Measurements from ENCODE around the gene CDK14.

Gene CDK14

GRCh38 chr7:91082038-91082437, 485.9 kb downstream of the CDK14 start:
- H3K27me3 Mint-ChIP-seq: no peaks in the 10 kb centered on the region
- no peak overlapping the region for H3K4me3 Mint-ChIP-seq
- no peak overlapping the region for H3K27ac Mint-ChIP-seq
- no peaks in the 10 kb centered on the region for H3K9me3 Mint-ChIP-seq
- H3K4me1 Mint-ChIP-seq: peaks cover 38% of the 10 kb centered on the region
- H3K36me3 Mint-ChIP-seq: no peaks in the 10 kb centered on the region

DNA sequence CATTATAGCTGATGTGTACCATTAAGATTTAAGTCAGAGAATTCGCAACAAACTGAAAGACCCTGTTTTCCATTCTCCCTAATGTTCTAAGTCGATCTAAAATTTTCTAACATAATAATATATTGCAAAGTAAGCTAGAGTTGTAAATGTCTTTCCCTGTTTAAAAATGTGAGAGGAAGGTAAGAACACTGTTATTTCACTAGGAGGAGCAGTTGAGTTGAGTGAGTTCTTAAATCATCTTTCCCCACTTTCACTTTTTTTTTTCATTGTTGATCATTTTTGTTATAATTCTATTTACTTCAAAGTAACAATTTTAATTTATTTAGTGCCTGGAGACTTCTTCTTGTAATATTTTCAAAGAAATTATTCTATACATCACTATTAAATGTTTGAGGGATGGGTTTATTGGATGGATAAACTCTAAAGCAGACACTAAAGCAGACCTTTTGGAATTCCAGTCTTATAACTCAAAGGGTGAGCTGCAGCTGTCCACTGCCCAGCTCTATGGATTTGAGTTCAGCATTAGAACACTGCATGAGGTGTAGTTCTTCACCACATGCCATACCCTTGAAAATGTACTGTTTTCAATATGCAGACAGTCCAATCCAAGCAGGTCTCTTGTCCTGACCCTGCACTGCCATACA, 486.9 kb downstream of the CDK14 start:
- peak overlapping the region; percentile 28 for H3K4me3 Mint-ChIP-seq
- H3K27ac Mint-ChIP-seq: no peak overlapping the region
- H3K9me3 Mint-ChIP-seq: no peaks in the 10 kb centered on the region
- H3K27me3 Mint-ChIP-seq: no peaks in the 10 kb centered on the region
- peaks cover 38% of the 10 kb centered on the region for H3K4me1 Mint-ChIP-seq
- H3K36me3 Mint-ChIP-seq: no peaks in the 10 kb centered on the region

DNA sequence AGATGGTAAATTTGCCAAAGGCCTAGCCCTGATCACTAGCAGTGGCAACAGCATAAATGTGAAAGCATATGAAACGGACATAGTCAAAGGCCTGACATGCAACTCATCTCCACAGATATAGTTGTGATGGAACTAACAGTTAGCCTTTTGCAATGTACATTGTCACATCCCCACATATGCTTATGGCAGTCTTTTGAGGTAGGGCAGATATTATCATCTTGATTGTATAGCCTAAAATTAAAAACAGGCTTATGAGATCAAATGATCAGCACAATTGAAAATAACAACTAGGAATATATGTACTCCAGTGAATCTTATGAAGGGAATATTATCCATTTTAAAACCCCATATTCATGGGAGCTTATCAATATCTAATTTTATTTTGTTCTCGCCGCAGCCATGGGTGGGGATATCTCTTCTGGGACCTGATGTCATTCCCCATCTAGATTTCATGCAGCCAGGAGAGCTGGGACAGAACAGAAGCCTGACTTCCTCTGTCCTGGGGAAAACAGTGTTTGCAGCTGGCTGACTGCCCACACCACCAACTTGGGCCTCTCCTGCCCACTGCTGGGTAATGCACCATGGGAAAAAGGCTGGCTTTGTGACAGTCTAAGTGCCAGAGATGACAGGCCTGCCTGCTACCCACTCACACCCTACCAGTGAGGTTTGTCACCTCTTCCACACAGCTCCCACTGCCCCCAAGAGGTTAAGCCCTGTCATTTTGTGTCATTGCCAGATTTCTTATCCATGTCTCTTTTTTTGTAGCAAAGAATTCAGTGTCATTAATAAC, 487.9 kb downstream of the CDK14 start:
- Mint-ChIP-seq H3K4me1 (peaks cover 38% of the 10 kb centered on the region), H3K27ac (no peak overlapping the region), H3K27me3 (no peaks in the 10 kb centered on the region), H3K9me3 (no peaks in the 10 kb centered on the region), H3K36me3 (no peaks in the 10 kb centered on the region), H3K4me3 (no peak overlapping the region)

GRCh38 chr7:91085175-91085574, 489.1 kb downstream of the CDK14 start:
- H3K27me3 Mint-ChIP-seq: no peaks in the 10 kb centered on the region
- no peaks in the 10 kb centered on the region for H3K36me3 Mint-ChIP-seq
- no peaks in the 10 kb centered on the region for H3K9me3 Mint-ChIP-seq
- peak overlapping the region; percentile 18 for H3K27ac Mint-ChIP-seq
- H3K4me3 Mint-ChIP-seq: no peak overlapping the region
- H3K4me1 Mint-ChIP-seq: peaks cover 42% of the 10 kb centered on the region

DNA sequence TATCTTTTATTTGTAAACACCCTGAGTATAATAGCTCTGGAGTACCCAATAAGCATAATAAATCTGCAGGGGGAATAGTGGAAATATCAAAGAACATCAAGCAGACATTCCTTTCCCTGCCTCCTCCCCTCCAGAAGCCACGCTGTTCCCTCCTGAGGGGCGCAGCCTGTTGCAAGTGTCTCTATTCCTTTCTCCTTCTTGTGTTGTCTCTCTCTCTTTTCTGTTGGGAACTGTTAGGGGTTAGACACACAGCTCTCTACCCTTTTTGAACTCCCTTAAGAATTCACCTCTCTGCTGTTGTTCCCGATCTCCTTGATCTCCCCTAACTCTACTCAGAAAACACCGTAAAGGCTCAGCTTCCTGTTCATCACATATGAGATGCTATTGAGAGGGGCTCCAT, 490.1 kb downstream of the CDK14 start:
- H3K27ac Mint-ChIP-seq: peak overlapping the region; percentile 75
- no peaks in the 10 kb centered on the region for H3K27me3 Mint-ChIP-seq
- H3K4me3 Mint-ChIP-seq: no peak overlapping the region
- H3K9me3 Mint-ChIP-seq: no peaks in the 10 kb centered on the region
- H3K36me3 Mint-ChIP-seq: no peaks in the 10 kb centered on the region
- peaks cover 42% of the 10 kb centered on the region for H3K4me1 Mint-ChIP-seq

DNA sequence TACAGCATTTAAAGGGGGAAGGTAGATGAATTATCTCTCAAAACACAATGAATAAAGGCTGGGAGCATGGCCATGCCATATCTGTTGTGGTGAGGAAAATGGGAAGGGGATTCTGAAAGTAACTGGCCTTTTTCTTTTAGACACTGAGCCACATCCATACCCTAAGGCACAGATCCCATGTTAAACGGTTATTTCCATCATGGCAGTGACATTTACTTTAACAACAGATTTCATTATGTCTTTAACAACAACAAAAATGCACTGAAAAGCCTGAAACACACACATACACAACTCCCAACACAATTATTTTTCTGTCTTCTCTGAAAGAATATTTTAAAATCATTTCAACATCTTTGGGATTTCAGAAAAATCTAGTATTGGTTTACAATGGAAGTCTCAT, 492.0 kb downstream of the CDK14 start:
- H3K4me1 Mint-ChIP-seq: peaks cover 37% of the 10 kb centered on the region

DNA sequence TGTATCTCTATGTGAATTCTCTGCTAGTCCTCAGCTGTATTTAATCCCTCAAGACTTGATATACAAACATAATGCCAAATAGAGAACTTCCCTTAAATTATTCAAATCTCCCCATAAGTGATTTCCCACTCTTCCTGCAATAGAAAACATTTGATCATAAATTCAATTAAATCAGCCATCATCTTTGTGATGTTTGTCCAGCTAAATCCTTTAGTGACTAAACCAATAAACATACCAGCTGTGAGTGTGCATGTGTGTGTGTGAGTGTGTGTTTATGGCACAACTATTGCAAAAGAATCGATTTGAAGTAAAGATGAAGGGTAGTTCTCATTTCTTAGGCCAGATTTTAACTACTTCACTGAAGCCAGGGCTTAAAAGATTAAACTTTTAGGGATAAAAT, 492.6 kb downstream of the CDK14 start:
- H3K36me3 Mint-ChIP-seq: no peaks in the 10 kb centered on the region

More for the DNA sequence above, 492.0 kb downstream of the CDK14 start:
- Mint-ChIP-seq H3K27me3 (peaks cover 5% of the 10 kb centered on the region), H3K4me3 (no peak overlapping the region), H3K36me3 (no peaks in the 10 kb centered on the region), H3K9me3 (no peaks in the 10 kb centered on the region), H3K27ac (no peak overlapping the region)

GRCh38 chr7:91089382-91089963, 493.4 kb downstream of the CDK14 start:
- Mint-ChIP-seq H3K4me3 (peak overlapping the region; percentile 17), H3K27me3 (peaks cover 5% of the 10 kb centered on the region), H3K9me3 (no peaks in the 10 kb centered on the region), H3K27ac (no peak overlapping the region), H3K4me1 (peaks cover 24% of the 10 kb centered on the region), H3K36me3 (no peaks in the 10 kb centered on the region)

More for the DNA sequence above, 492.6 kb downstream of the CDK14 start:
- no peak overlapping the region for H3K27ac Mint-ChIP-seq
- H3K4me3 Mint-ChIP-seq: no peak overlapping the region
- no peaks in the 10 kb centered on the region for H3K9me3 Mint-ChIP-seq
- peaks cover 5% of the 10 kb centered on the region for H3K27me3 Mint-ChIP-seq
- peaks cover 32% of the 10 kb centered on the region for H3K4me1 Mint-ChIP-seq

- H3K27ac Mint-ChIP-seq: no peak overlapping the region
- peaks cover 5% of the 10 kb centered on the region for H3K27me3 Mint-ChIP-seq
- H3K4me1 Mint-ChIP-seq: peaks cover 12% of the 10 kb centered on the region
- H3K36me3 Mint-ChIP-seq: no peaks in the 10 kb centered on the region
- no peak overlapping the region for H3K4me3 Mint-ChIP-seq
- no peaks in the 10 kb centered on the region for H3K9me3 Mint-ChIP-seq
Observed at GRCh38 chr7:91090684-91091083, 494.6 kb downstream of the CDK14 start.

DNA sequence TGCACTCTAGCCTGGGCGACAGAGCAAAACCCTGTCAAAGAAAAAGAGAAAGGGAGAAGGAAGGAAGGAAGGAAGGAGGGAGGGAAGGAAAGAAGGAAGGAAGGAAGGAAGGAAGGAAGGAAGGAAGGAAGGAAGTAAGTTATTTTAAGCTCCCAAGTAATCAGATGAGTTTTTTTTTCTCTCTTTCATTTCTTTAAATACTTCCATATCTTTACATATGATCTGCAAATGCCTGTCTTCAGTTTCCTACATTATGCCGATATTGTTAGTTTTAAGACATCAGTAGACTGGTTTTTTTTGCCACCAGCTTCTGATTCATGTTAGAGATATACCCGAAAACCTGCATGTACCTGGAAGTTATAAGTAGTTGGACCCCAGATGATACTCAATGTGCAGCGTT, 495.5 kb downstream of the CDK14 start:
- Mint-ChIP-seq H3K9me3 (no peaks in the 10 kb centered on the region), H3K4me3 (no peak overlapping the region), H3K4me1 (peaks cover 4% of the 10 kb centered on the region), H3K27ac (no peak overlapping the region), H3K36me3 (no peaks in the 10 kb centered on the region), H3K27me3 (peaks cover 5% of the 10 kb centered on the region)

GRCh38 chr7:91093181-91093580, 497.1 kb downstream of the CDK14 start:
- Mint-ChIP-seq H3K4me3 (no peak overlapping the region), H3K27me3 (peaks cover 6% of the 10 kb centered on the region), H3K4me1 (peaks cover 4% of the 10 kb centered on the region), H3K9me3 (no peaks in the 10 kb centered on the region), H3K36me3 (no peaks in the 10 kb centered on the region), H3K27ac (no peak overlapping the region)

GRCh38 chr7:91098566-91098965, 502.4 kb downstream of the CDK14 start:
- no peaks in the 10 kb centered on the region for H3K9me3 Mint-ChIP-seq
- no peaks in the 10 kb centered on the region for H3K4me1 Mint-ChIP-seq
- peaks cover 2% of the 10 kb centered on the region for H3K27me3 Mint-ChIP-seq
- H3K36me3 Mint-ChIP-seq: no peaks in the 10 kb centered on the region
- H3K27ac Mint-ChIP-seq: no peak overlapping the region
- H3K4me3 Mint-ChIP-seq: no peak overlapping the region

DNA sequence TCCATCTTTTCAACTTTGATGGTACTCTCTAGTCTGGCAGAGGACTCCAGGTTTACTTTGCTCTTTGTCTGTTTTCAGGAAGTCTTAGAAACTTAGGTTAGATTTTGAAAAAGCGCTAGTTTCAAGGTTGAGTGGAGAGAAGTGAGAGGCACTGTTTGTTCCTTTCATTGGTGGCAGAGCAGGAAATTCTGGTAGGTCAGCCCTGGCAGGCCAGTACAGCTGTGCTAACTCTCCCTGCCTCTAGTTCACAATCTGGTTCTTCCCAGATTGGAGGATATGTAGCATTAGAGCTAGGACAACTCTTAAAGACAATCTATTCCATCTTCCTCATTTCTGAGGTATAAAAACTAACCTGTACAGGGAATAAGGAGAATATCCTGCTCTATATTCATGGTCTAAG, 507.2 kb downstream of the CDK14 start:
- H3K27me3 Mint-ChIP-seq: no peaks in the 10 kb centered on the region
- H3K27ac Mint-ChIP-seq: no peak overlapping the region
- no peak overlapping the region for H3K4me3 Mint-ChIP-seq
- H3K36me3 Mint-ChIP-seq: no peaks in the 10 kb centered on the region
- no peaks in the 10 kb centered on the region for H3K9me3 Mint-ChIP-seq
- no peaks in the 10 kb centered on the region for H3K4me1 Mint-ChIP-seq

GRCh38 chr7:91107460-91107859, 511.3 kb downstream of the CDK14 start:
- Mint-ChIP-seq H3K4me1 (no peaks in the 10 kb centered on the region), H3K36me3 (no peaks in the 10 kb centered on the region), H3K9me3 (no peaks in the 10 kb centered on the region), H3K27me3 (no peaks in the 10 kb centered on the region), H3K4me3 (no peak overlapping the region), H3K27ac (no peak overlapping the region)

- Mint-ChIP-seq H3K27ac (no peak overlapping the region), H3K4me3 (no peak overlapping the region), H3K36me3 (no peaks in the 10 kb centered on the region), H3K4me1 (no peaks in the 10 kb centered on the region), H3K9me3 (no peaks in the 10 kb centered on the region), H3K27me3 (no peaks in the 10 kb centered on the region)
Observed at GRCh38 chr7:91109200-91109599, 513.1 kb downstream of the CDK14 start.

DNA sequence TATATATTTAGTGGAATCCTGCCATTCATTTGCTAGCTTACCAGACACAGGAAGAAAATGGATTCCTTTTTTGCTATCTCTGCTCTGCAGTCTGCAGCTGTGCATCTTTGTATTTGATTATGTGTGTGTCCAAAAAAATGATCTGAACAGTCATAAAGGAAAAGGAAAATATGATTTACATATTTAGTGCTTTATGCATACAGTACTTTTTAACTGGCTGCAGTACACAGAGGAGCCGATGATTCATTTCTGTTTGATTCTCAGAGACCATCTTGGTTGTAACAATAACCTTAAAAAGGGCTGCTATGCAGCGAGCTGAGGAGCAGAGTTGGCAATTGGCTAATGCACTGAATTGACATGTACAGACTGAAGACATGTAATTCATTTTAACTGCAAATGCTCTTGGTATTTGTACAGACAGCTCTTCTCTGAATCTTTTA, 516.8 kb downstream of the CDK14 start:
- no peak overlapping the region for H3K4me3 Mint-ChIP-seq
- H3K4me1 Mint-ChIP-seq: no peaks in the 10 kb centered on the region
- H3K9me3 Mint-ChIP-seq: no peaks in the 10 kb centered on the region
- no peaks in the 10 kb centered on the region for H3K27me3 Mint-ChIP-seq
- no peaks in the 10 kb centered on the region for H3K36me3 Mint-ChIP-seq
- no peak overlapping the region for H3K27ac Mint-ChIP-seq
